DOHH2 (cell line): ENCODE measurements around the gene ZNF223.

ENCODE experiments used
- H3F3A ChIP-seq: fragments of 200-600 bp; sonication (generic), shearing (Covaris generic); 2 replicates; pipeline ENCODE4 v1.6.0; 2016; ENCODE audit warnings: antibody characterized with exemption, mild to moderate bottlenecking; ENCODE audit not compliant: control insufficient read depth, insufficient read depth
- H3K27ac ChIP-seq: fragments of 200-600 bp; sonication (generic); 2 replicates; pipeline ENCODE4 v1.5.1; 2014; ENCODE audit warnings: low read depth, mild to moderate bottlenecking, low read length, moderate library complexity
- H3K27me3 ChIP-seq: fragments of 200-600 bp; sonication (generic); 2 replicates; pipeline ENCODE4 v1.6.1; 2014; ENCODE audit warnings: mild to moderate bottlenecking, low read length, mixed read lengths; ENCODE audit not compliant: control insufficient read depth
- H3K36me3 ChIP-seq: fragments of 200-600 bp; sonication (generic); 2 replicates; pipeline ENCODE4 v1.6.1; 2014; ENCODE audit warnings: mild to moderate bottlenecking, low read length, moderate library complexity, mixed read lengths; ENCODE audit not compliant: control insufficient read depth
- H3K4me1 ChIP-seq: fragments of 200-600 bp; sonication (generic); 2 replicates; pipeline ENCODE4 v1.6.1; 2014; ENCODE audit warnings: mild to moderate bottlenecking, low read length, mixed read lengths; ENCODE audit not compliant: control insufficient read depth
- H3K4me2 ChIP-seq: fragments of 200-600 bp; sonication (generic); 2 replicates; pipeline ENCODE4 v1.6.0; 2014; ENCODE audit warnings: mild to moderate bottlenecking, low read length, moderate library complexity
- H3K4me3 ChIP-seq: fragments of 200-600 bp; sonication (generic); 2 replicates; pipeline ENCODE4 v1.5.1; 2014; ENCODE audit warnings: mild to moderate bottlenecking, low read length, mixed read lengths
- H3K79me2 ChIP-seq: fragments of 200-600 bp; sonication (generic); 2 replicates; pipeline ENCODE4 v1.6.1; 2014; ENCODE audit warnings: mild to moderate bottlenecking, low read length, mixed read lengths; ENCODE audit not compliant: control insufficient read depth
- H3K9me2 ChIP-seq: fragments of 200-600 bp; sonication (generic); replicated peaks from 2 replicates; pipeline ENCODE4 v1.6.1; 2014; ENCODE audit warnings: mild to moderate bottlenecking, low read length, mixed read lengths; ENCODE audit not compliant: control insufficient read depth
- H3K9me3 ChIP-seq: fragments of 200-600 bp; sonication (generic); 2 replicates; pipeline ENCODE4 v1.6.1; 2014; ENCODE audit warnings: antibody characterized with exemption, low read length, mixed read lengths; ENCODE audit not compliant: control insufficient read depth, insufficient read depth
- H4K20me1 ChIP-seq: fragments of 200-600 bp; sonication (generic); 2 replicates; pipeline ENCODE4 v1.6.0; 2014; ENCODE audit warnings: low read depth, mild to moderate bottlenecking, antibody characterized with exemption, low read length, moderate library complexity; ENCODE audit not compliant: control insufficient read depth, insufficient read depth
- CTCF ChIP-seq: fragments of 200-600 bp; sonication (generic); IDR thresholded peaks from one replicate; pipeline ENCODE4 v1.5.1; 2014; ENCODE audit warnings: antibody characterized with exemption, mild to moderate bottlenecking, low read depth, low read length; ENCODE audit not compliant: poor library complexity, severe bottlenecking
- EZH2phosphoT487 ChIP-seq: fragments of 200-600 bp; sonication (generic); IDR thresholded peaks from 2 replicates; pipeline ENCODE4 v1.6.1; 2017; ENCODE audit warnings: borderline replicate concordance, mild to moderate bottlenecking, antibody characterized with exemption, low read length, moderate library complexity, mixed read lengths

Gene ZNF223

GRCh38 chr19:44107751-44108150 lies 55.9 kb downstream of the ZNF223 start:
- Histone ChIP-seq H3K4me2 (no peak overlapping the region), H3K36me3 (peaks cover 6% of the 10 kb centered on the region)

GRCh38 chr19:44109458-44109857 lies 57.6 kb downstream of the ZNF223 start:
- Histone ChIP-seq H3K9me2 (no peaks in the 10 kb centered on the region), H3F3A (no peaks in the 10 kb centered on the region), H3K4me1 (no peaks in the 10 kb centered on the region; the same call in 1 of the 2 replicates), H3K9me3 (peaks cover 30% of the 10 kb centered on the region), H4K20me1 (no peaks in the 10 kb centered on the region), H3K4me3 (no peak overlapping the region), H3K36me3 (peaks cover 6% of the 10 kb centered on the region), H3K27me3 (no peaks in the 10 kb centered on the region), H3K27ac (no peak overlapping the region), H3K4me2 (no peak overlapping the region), H3K79me2 (no peaks in the 10 kb centered on the region)
- no peak for TF ChIP-seq EZH2phosphoT487
- no peak for TF ChIP-seq CTCF

More at GRCh38 chr19:44107751-44108150, 55.9 kb downstream of the ZNF223 start:
- no peaks in the 10 kb centered on the region for H3K27me3 ChIP-seq
- TF ChIP-seq EZH2phosphoT487 (no peak), CTCF (no peak)
- no peak overlapping the region for H3K4me3 ChIP-seq
- no peaks in the 10 kb centered on the region for H3F3A ChIP-seq
- H4K20me1 ChIP-seq, result no peaks in the 10 kb centered on the region
- no peak overlapping the region for H3K27ac ChIP-seq
- H3K9me3 ChIP-seq, result peaks cover 25% of the 10 kb centered on the region
- H3K4me1 ChIP-seq, result no peaks in the 10 kb centered on the region
- no peaks in the 10 kb centered on the region for H3K79me2 ChIP-seq
- H3K9me2 ChIP-seq, result no peaks in the 10 kb centered on the region

- H3F3A ChIP-seq, result no peaks in the 10 kb centered on the region
- H3K27ac ChIP-seq, result no peak overlapping the region
- H4K20me1 ChIP-seq, result no peaks in the 10 kb centered on the region
- no peaks in the 10 kb centered on the region; the same call in 1 of the 2 replicates for H3K36me3 ChIP-seq
- H3K79me2 ChIP-seq, result no peaks in the 10 kb centered on the region
- no peak overlapping the region for H3K4me3 ChIP-seq
- no peak overlapping the region for H3K4me2 ChIP-seq
- TF ChIP-seq CTCF (no peak), EZH2phosphoT487 (no peak)
- H3K4me1 ChIP-seq, result no peaks in the 10 kb centered on the region; the same call in 1 of the 2 replicates
- H3K9me3 ChIP-seq, result peaks cover 24% of the 10 kb centered on the region
- H3K27me3 ChIP-seq, result no peaks in the 10 kb centered on the region
- H3K9me2 ChIP-seq, result no peaks in the 10 kb centered on the region
These were observed 60.2 kb downstream of the ZNF223 start for GRCh38 chr19:44111910-44112463.
